Tibial nerve (tissue), 4 donors: ENCODE results near the gene DAAM2. TPM values are rescaled to one million over a fixed set of nuclear protein-coding genes. Genes with fewer than 3 reads are reported as not detected.

Source experiments
- DNase-seq, 2 donors: peaks; one replicate each; pipeline ENCODE4 v3.0.0-alpha.2; 2019; ENCODE audit warnings: low spot score in 2 of 2
- H3K27ac ChIP-seq, 4 donors: fragments of 200-600 bp; sonication (generic) in 3 of 4; one replicate each; pipeline ENCODE4 v1.5.1; 2017 to 2019; ENCODE audit warnings: mild to moderate bottlenecking in 1 of 4
- H3K27me3 ChIP-seq, 2 donors: fragments of 200-600 bp; sonication (generic) in 1 of 2; one replicate each; pipeline versions ENCODE4 v1.5.1 to v1.6.0; 2017 to 2019
- H3K36me3 ChIP-seq, 3 donors: fragments of 200-600 bp; sonication (generic); one replicate each; pipeline ENCODE4 v1.5.1; 2018 to 2019
- H3K4me1 ChIP-seq, 4 donors: fragments of 200-600 bp; sonication (generic) in 3 of 4; one replicate each; pipeline ENCODE4 v1.5.1; 2017 to 2019
- H3K4me3 ChIP-seq, 4 donors: fragments of 200-600 bp; sonication (generic) in 3 of 4; one replicate each; pipeline ENCODE4 v1.5.1; 2017 to 2019; ENCODE audit warnings: mild to moderate bottlenecking in 1 of 4, moderate library complexity in 1 of 4
- H3K9me3 ChIP-seq, 4 donors: fragments of 200-600 bp; sonication (generic) in 3 of 4; one replicate each; pipeline ENCODE4 v1.5.1; 2017 to 2019
- CTCF ChIP-seq, 5 experiments: fragments of 200-600 bp in 3 of 5; fragments of 450-650 bp in 2 of 5; sonication (generic) in 3 of 5; IDR thresholded peaks; one replicate each; pipeline ENCODE4 v1.5.1; 2016 to 2019; ENCODE audit warnings: antibody characterized with exemption in 5 of 5, mild to moderate bottlenecking in 3 of 5, moderate library complexity in 2 of 5
- EP300 ChIP-seq, 2 donors: sonication (generic); formaldehyde crosslinking; IDR thresholded peaks; one replicate each; pipeline ENCODE4 v1.6.1; 2017; ENCODE audit warnings: antibody characterized with exemption in 2 of 2, mild to moderate bottlenecking in 1 of 2
- POLR2A ChIP-seq, 2 donors: fragments of 450-650 bp; IDR thresholded peaks; one replicate each; pipeline ENCODE4 v1.6.1; 2017; ENCODE audit warnings: antibody characterized with exemption in 2 of 2, mild to moderate bottlenecking in 2 of 2, moderate library complexity in 2 of 2
- WGBS, 2 donors: methylation state at CpG; one replicate each; pipeline ENCODE4 v1.1.5; 2018; 5-methylcytosine and 5-hydroxymethylcytosine counted together
- total RNA-seq, 4 donors: library from RNA; depleted of rRNA; stranded (reverse); fragments of >200 nt; gene quantifications; one replicate each; pipeline ENCODE4 v1.1.0, GENCODE V29; 2016

The DAAM2 gene
- total RNA-seq, 4 donors from 2014 or later = 73.9 to 133 (median 93.3) TPM

GRCh38 chr6:39915866-39916265, 123.7 kb downstream of the DAAM2 start:
- Histone ChIP-seq H3K9me3 (no peaks in the 10 kb centered on the region), H3K4me3 (no peak overlapping the region), H3K36me3 (peaks cover 0 to 93% (median 3%) of the 10 kb centered on the region in 3 donors), H3K27me3 (no peaks in the 10 kb centered on the region), H3K4me1 (no peaks in the 10 kb centered on the region), H3K27ac (no peak overlapping the region)
- DNase-seq = no peak
- TF ChIP-seq CTCF (IDR thresholded peaks at IDR 0.05) (no peak), POLR2A (IDR thresholded peaks at IDR 0.05) (no peak), EP300 (IDR thresholded peaks at IDR 0.05) (no peak)
- WGBS, 2 donors = 98 to 99% methylated on average over 4 to 5 of the region's 5 CpGs

- no peak for DNase-seq
- TF ChIP-seq CTCF (IDR thresholded peaks at IDR 0.05) (no peak), POLR2A (IDR thresholded peaks at IDR 0.05) (no peak), EP300 (IDR thresholded peaks at IDR 0.05) (no peak)
- Histone ChIP-seq H3K27me3 (no peaks in the 10 kb centered on the region), H3K4me3 (no peak overlapping the region), H3K9me3 (no peaks in the 10 kb centered on the region), H3K4me1 (no peaks in the 10 kb centered on the region), H3K27ac (no peak overlapping the region), H3K36me3 (peaks cover 0 to 93% (median 3%) of the 10 kb centered on the region in 3 donors)
- WGBS, 2 donors = 68 to 71% methylated on average over 4 of the region's 4 CpGs
Observed at GRCh38 chr6:39917329-39917728, 125.2 kb downstream of the DAAM2 start.

GRCh38 chr6:39917981-39918380, 125.8 kb downstream of the DAAM2 start:
- H3K27me3 ChIP-seq = no peaks in the 10 kb centered on the region
- H3K4me3 ChIP-seq = no peak overlapping the region
- no peak for DNase-seq
- no peak for TF ChIP-seq EP300 (IDR thresholded peaks at IDR 0.05)
- no peak for TF ChIP-seq CTCF (IDR thresholded peaks at IDR 0.05)
- no peak for TF ChIP-seq POLR2A (IDR thresholded peaks at IDR 0.05)
- peaks cover 0 to 93% (median 3%) of the 10 kb centered on the region in 3 donors for H3K36me3 ChIP-seq
- peaks cover 0 to 5% (median 0%) of the 10 kb centered on the region in 4 donors for H3K4me1 ChIP-seq
- 76 to 78% methylated on average over 3 of the region's 3 CpGs for whole genome bisulfite sequencing, 2 donors
- no peaks in the 10 kb centered on the region for H3K9me3 ChIP-seq
- no peak overlapping the region for H3K27ac ChIP-seq

GRCh38 chr6:39918831-39919230, 126.7 kb downstream of the DAAM2 start:
- no peak overlapping the region for H3K4me3 ChIP-seq
- H3K4me1 ChIP-seq = peaks cover 0 to 14% (median 0%) of the 10 kb centered on the region in 4 donors
- TF ChIP-seq POLR2A (IDR thresholded peaks at IDR 0.05) = no peak
- TF ChIP-seq EP300 (IDR thresholded peaks at IDR 0.05) = no peak
- TF ChIP-seq CTCF (IDR thresholded peaks at IDR 0.05) = no peak
- no peaks in the 10 kb centered on the region for H3K9me3 ChIP-seq
- H3K27ac ChIP-seq = no peak overlapping the region
- peaks cover 0 to 93% (median 3%) of the 10 kb centered on the region in 3 donors for H3K36me3 ChIP-seq
- H3K27me3 ChIP-seq = no peaks in the 10 kb centered on the region
- DNase-seq = no peak
- WGBS, 2 donors = 85 to 88% methylated on average over 5 of the region's 5 CpGs

GRCh38 chr6:39920157-39920556, 128.0 kb downstream of the DAAM2 start:
- peaks cover 0 to 23% (median 0%) of the 10 kb centered on the region in 4 donors for H3K4me1 ChIP-seq
- H3K27me3 ChIP-seq = no peaks in the 10 kb centered on the region
- TF ChIP-seq CTCF (IDR thresholded peaks at IDR 0.05) = no peak
- TF ChIP-seq POLR2A (IDR thresholded peaks at IDR 0.05) = no peak
- TF ChIP-seq EP300 (IDR thresholded peaks at IDR 0.05) = no peak
- no peak for DNase-seq
- peaks cover 0 to 93% (median 5%) of the 10 kb centered on the region in 3 donors for H3K36me3 ChIP-seq
- H3K4me3 ChIP-seq = no peak overlapping the region
- no peak overlapping the region for H3K27ac ChIP-seq
- 72 to 74% methylated on average over 3 of the region's 3 CpGs for WGBS, 2 donors
- no peaks in the 10 kb centered on the region for H3K9me3 ChIP-seq
